H1 (cell line): ENCODE measurements around the gene AFF2. TPM values are rescaled to one million over a fixed set of nuclear protein-coding genes. Genes with fewer than 3 reads are reported as not detected.

ENCODE experiments used
- CTCF ChIA-PET: fragments of 300-600 bp; sonication (Branson Sonifier 250); formaldehyde crosslinking; loops from one replicate; lab custom pipeline; 2021; ENCODE audit not compliant: partially characterized antibody; lab: Charles Lee
- POLR2A ChIA-PET: fragments of 300-600 bp; sonication (Branson Sonifier 250); formaldehyde crosslinking; loops from one replicate; lab custom pipeline; 2021; ENCODE audit warnings: inconsistent platforms; ENCODE audit not compliant: partially characterized antibody; lab: Charles Lee
- DNase-seq, 2 experiments: peaks; one replicate each; pipeline versions ENCODE4 v3.0.0 to v3.0.0-alpha.2; 2010 to 2022; ENCODE audit warnings: low spot score in 2 of 2, low read depth in 1 of 2, mixed read lengths in 1 of 2
- FAIRE-seq: peaks from 2 replicates; lab custom pipeline; 2011; peaks lifted over from hg19 to GRCh38; lab: Jason Lieb, UNC
- H2AFZ ChIP-seq: 2 replicates; pipeline ENCODE4 v1.8.1; 2012; ENCODE audit warnings: low read length, inconsistent platforms
- H2AK5ac ChIP-seq: 2 replicates; pipeline ENCODE4 v1.6.1; 2013; ENCODE audit warnings: low read depth, low read length
- H2BK120ac ChIP-seq: replicated peaks from 2 replicates; pipeline ENCODE3; 2013; ENCODE audit warnings: low read depth, low read length, inconsistent platforms
- H2BK12ac ChIP-seq: 2 replicates; pipeline ENCODE4 v1.6.1; 2013; ENCODE audit warnings: low read depth, low read length
- H2BK15ac ChIP-seq: 2 replicates; pipeline ENCODE4 v1.6.1; 2013; ENCODE audit warnings: low read length
- H2BK20ac ChIP-seq: 2 replicates; pipeline ENCODE4 v1.6.1; 2013; ENCODE audit warnings: low read length
- H2BK5ac ChIP-seq: 2 replicates; pipeline ENCODE4 v1.6.1; 2013; ENCODE audit warnings: low read depth, low read length
- H3K14ac ChIP-seq: 2 replicates; pipeline ENCODE4 v1.6.1; 2013; ENCODE audit warnings: inconsistent platforms; ENCODE audit not compliant: insufficient read length
- H3K18ac ChIP-seq: 2 replicates; pipeline ENCODE4 v1.6.1; 2013; ENCODE audit warnings: low read length; ENCODE audit errors: extremely low read depth
- H3K23ac ChIP-seq: 2 replicates; pipeline ENCODE4 v1.6.1; 2013; ENCODE audit warnings: inconsistent platforms; ENCODE audit not compliant: insufficient read length
- H3K23me2 ChIP-seq: 2 replicates; pipeline ENCODE4 v1.6.1; 2013; ENCODE audit warnings: low read depth, low read length
- H3K27ac ChIP-seq: 2 replicates; pipeline ENCODE4 v1.6.1; 2011; ENCODE audit warnings: low read depth, low read length, inconsistent platforms
- H3K27me3 ChIP-seq, 4 experiments: replicated peaks in 1 of 4; 1 replicate in 1 of 4; 2 replicates in 3 of 4; pipeline versions ENCODE4 v1.6.1 to v1.8.1; 2011 to 2013; ENCODE audit warnings: low read length in 3 of 4, mild to moderate bottlenecking in 3 of 4, inconsistent platforms in 2 of 4, mixed read lengths in 2 of 4, moderate library complexity in 1 of 4; ENCODE audit not compliant: control insufficient read depth in 3 of 4, insufficient read depth in 3 of 4; ENCODE audit errors: extremely low read depth in 1 of 4
- H3K36me3 ChIP-seq, 4 experiments: 2 replicates each; pipeline versions ENCODE4 v1.6.1 to v1.8.1; 2011 to 2013; ENCODE audit warnings: mild to moderate bottlenecking in 4 of 4, low read length in 3 of 4, moderate library complexity in 2 of 4, control low read depth in 1 of 4, inconsistent platforms in 1 of 4; ENCODE audit not compliant: insufficient read depth in 4 of 4, control insufficient read depth in 2 of 4
- H3K4ac ChIP-seq: replicated peaks from 2 replicates; pipeline ENCODE3; 2013; ENCODE audit warnings: low read length, low read depth, mixed read lengths, inconsistent platforms; ENCODE audit not compliant: insufficient read length
- H3K4me1 ChIP-seq, 4 experiments: replicated peaks in 1 of 4; 1 replicate in 1 of 4; 2 replicates in 3 of 4; pipeline versions ENCODE4 v1.6.1 to v1.8.1; 2011 to 2013; ENCODE audit warnings: low read length in 3 of 4, inconsistent platforms in 2 of 4, mixed read lengths in 1 of 4; ENCODE audit not compliant: insufficient read depth in 4 of 4, control insufficient read depth in 3 of 4
- H3K4me2 ChIP-seq, 2 experiments: 2 replicates each; pipeline versions ENCODE4 v1.6.1 to v1.8.1; 2011 to 2013; ENCODE audit warnings: low read depth in 2 of 2, low read length in 2 of 2, control low read depth in 1 of 2, inconsistent platforms in 1 of 2, mild to moderate bottlenecking in 1 of 2; ENCODE audit not compliant: insufficient read depth in 1 of 2
- H3K4me3 ChIP-seq, 4 experiments: fragments of 200-600, 300-600 bp in 1 of 4; sonication (generic), shearing (Covaris generic), sonication (Bioruptor Twin) in 1 of 4; 2 replicates each; pipeline versions ENCODE4 v1.5.1 to v1.8.1; 2011 to 2016; ENCODE audit warnings: low read length in 4 of 4, low read depth in 3 of 4, control low read depth in 2 of 4, inconsistent platforms in 2 of 4, mild to moderate bottlenecking in 2 of 4, mixed read lengths in 1 of 4, moderate library complexity in 1 of 4; ENCODE audit not compliant: insufficient read depth in 2 of 4; ENCODE audit errors: extremely low read depth in 1 of 4
- H3K56ac ChIP-seq: replicated peaks from 2 replicates; pipeline ENCODE3; 2013; ENCODE audit warnings: low read depth, mild to moderate bottlenecking, mixed read lengths, low read length, inconsistent platforms; ENCODE audit not compliant: insufficient read length
- H3K79me1 ChIP-seq: 2 replicates; pipeline ENCODE4 v1.6.1; 2013; ENCODE audit warnings: low read depth, low read length, control low read depth
- H3K79me2 ChIP-seq, 2 experiments: 2 replicates each; pipeline versions ENCODE4 v1.6.1 to v1.8.1; 2012 to 2013; ENCODE audit warnings: low read length in 2 of 2, mild to moderate bottlenecking in 2 of 2, inconsistent platforms in 1 of 2; ENCODE audit not compliant: insufficient read depth in 2 of 2, control insufficient read depth in 1 of 2
- H3K9ac ChIP-seq, 4 experiments: replicated peaks in 1 of 4; 1 replicate in 1 of 4; 2 replicates in 3 of 4; pipeline versions ENCODE4 v1.6.1 to v1.8.1; 2011 to 2013; ENCODE audit warnings: low read depth in 3 of 4, low read length in 3 of 4, control low read depth in 2 of 4, mild to moderate bottlenecking in 2 of 4, moderate library complexity in 2 of 4, inconsistent platforms in 1 of 4; ENCODE audit errors: extremely low read depth in 1 of 4
- H3K9me3 ChIP-seq, 2 experiments: 2 replicates each; pipeline versions ENCODE4 v1.6.1 to v1.8.1; 2012 to 2013; ENCODE audit warnings: mild to moderate bottlenecking in 2 of 2, moderate library complexity in 2 of 2, control low read depth in 1 of 2, inconsistent platforms in 1 of 2, low read depth in 1 of 2, low read length in 1 of 2, mixed read lengths in 1 of 2; ENCODE audit not compliant: insufficient read depth in 2 of 2
- H4K20me1 ChIP-seq, 2 experiments: replicated peaks in 1 of 2; 2 replicates each; pipeline versions ENCODE3 to v1.8.1; 2011 to 2013; ENCODE audit warnings: inconsistent platforms in 2 of 2, low read length in 2 of 2, mild to moderate bottlenecking in 1 of 2; ENCODE audit not compliant: insufficient read depth in 2 of 2, control insufficient read depth in 1 of 2
- H4K5ac ChIP-seq: 2 replicates; pipeline ENCODE4 v1.6.1; 2013; ENCODE audit warnings: low read length, low read depth, mixed read lengths, inconsistent platforms; ENCODE audit not compliant: insufficient read length
- H4K8ac ChIP-seq: 2 replicates; pipeline ENCODE4 v1.8.0; 2013; ENCODE audit warnings: mild to moderate bottlenecking, moderate library complexity, low read length, inconsistent platforms; ENCODE audit not compliant: insufficient read depth; ENCODE audit errors: extremely low read depth
- H4K91ac ChIP-seq: replicated peaks from 2 replicates; pipeline ENCODE3; 2013; ENCODE audit warnings: low read length, mixed read lengths, inconsistent platforms; ENCODE audit not compliant: insufficient read length
- BCL11A ChIP-seq, 2 experiments: IDR thresholded peaks; one replicate each; pipeline ENCODE4 v1.6.1; 2011; ENCODE audit warnings: low read depth in 2 of 2, low read length in 2 of 2, mild to moderate bottlenecking in 2 of 2
- CBX5 ChIP-seq: fragments of 300-800, 300-1000 bp; sonication (generic); IDR thresholded peaks from 2 replicates; pipeline ENCODE4 v1.7.1; 2016; ENCODE audit warnings: antibody characterized with exemption, low read length, low read depth
- CEBPB ChIP-seq: IDR thresholded peaks from 2 replicates; pipeline ENCODE4 v1.6.1; 2012; ENCODE audit warnings: low read depth, low read length
- EZH2 ChIP-seq: fragments of 200-600 bp; sonication (generic); IDR thresholded peaks from 2 replicates; pipeline ENCODE4 v1.7.1; 2012; ENCODE audit warnings: low read depth, mild to moderate bottlenecking, moderate library complexity, low read length, inconsistent platforms; ENCODE audit not compliant: severe bottlenecking
- GTF2F1 ChIP-seq: IDR thresholded peaks from 2 replicates; pipeline ENCODE4 v1.6.1; 2012; ENCODE audit warnings: low read depth, low read length, improper control_type of control experiment, borderline replicate concordance
- JUND ChIP-seq: IDR thresholded peaks from 2 replicates; pipeline ENCODE4 v1.6.1; 2011; ENCODE audit warnings: mild to moderate bottlenecking, improper control_type of control experiment, low read length
- RBBP5 ChIP-seq: IDR thresholded peaks from 2 replicates; pipeline ENCODE4 v1.7.1; 2012; ENCODE audit warnings: low read depth, mild to moderate bottlenecking, inconsistent platforms, low read length, moderate library complexity, borderline replicate concordance
- RNF2 ChIP-seq: fragments of 200-900, 300-1000 bp; sonication (generic); IDR thresholded peaks from 2 replicates; pipeline ENCODE4 v1.7.1; 2016; ENCODE audit warnings: borderline replicate concordance, low read depth, mild to moderate bottlenecking, antibody characterized with exemption, low read length; ENCODE audit not compliant: poor library complexity, severe bottlenecking; ENCODE audit errors: missing control alignments
- RXRA ChIP-seq: IDR thresholded peaks from 2 replicates; pipeline ENCODE4 v1.6.1; 2011; ENCODE audit warnings: low read depth, mild to moderate bottlenecking, low read length, moderate library complexity; ENCODE audit not compliant: insufficient read depth
- SUZ12 ChIP-seq: fragments of 200-600 bp; sonication (generic); IDR thresholded peaks from 2 replicates; pipeline ENCODE4 v1.6.1; 2012; ENCODE audit warnings: mild to moderate bottlenecking, inconsistent platforms, low read length, moderate library complexity, mixed read lengths
- ZNF274 ChIP-seq: IDR thresholded peaks from 2 replicates; pipeline ENCODE4 v1.7.0; 2012; ENCODE audit warnings: low read length, borderline replicate concordance; ENCODE audit errors: extremely low read depth
- WGBS, 2 experiments: shearing (Covaris generic) in 1 of 2; methylation state at CpG; one replicate each; pipeline versions ENCODE4 v1.1.6 to v1.1.7; 2013 to 2015; ENCODE audit warnings: low lambda C conversion rate in 2 of 2, mixed read lengths in 2 of 2, inconsistent platforms in 1 of 2, low coverage in 1 of 2, missing lambda C conversion rate in 1 of 2; ENCODE audit not compliant: insufficient replicate concordance in 2 of 2, insufficient coverage in 1 of 2, insufficient read length in 1 of 2; ENCODE audit errors: extremely low coverage in 1 of 2, missing lambda C conversion rate in 1 of 2; 5-methylcytosine and 5-hydroxymethylcytosine counted together
- polyA plus RNA-seq, 7 experiments: library from polyadenylated mRNA; depleted of rRNA in 3 of 7; stranded (reverse) in 5 of 7; unstranded in 2 of 7; fragments of >200 nt in 5 of 7; fragments of 200-250 nt in 2 of 7; gene quantifications; 1 replicate in 5 of 7; 2 replicates in 1 of 7; 4 replicates in 1 of 7; pipeline versions ENCODE4 v1.2.1 to v1.2.3, GENCODE V29; 2011 to 2013; ENCODE audit warnings: missing spikeins in 2 of 7, mixed read lengths in 2 of 7
- total RNA-seq: library from RNA; stranded (reverse); fragmentation: NEBNext Ultra II Directional; extraction: Animal tissue kit (Norgen Biotek cat#: 25700); gene quantifications from 2 replicates; pipeline ENCODE4 v1.2.1, GENCODE V29; 2021
- TF ChIP-seq, protein P1 (sequence below): IDR thresholded peaks from 2 replicates; pipeline ENCODE4 v1.6.1; 2012; ENCODE audit warnings: inconsistent platforms
- TF ChIP-seq, protein P2 (sequence below): IDR thresholded peaks from 2 replicates; pipeline ENCODE4 v1.6.1; 2011; ENCODE audit warnings: low read depth, mild to moderate bottlenecking, low read length; ENCODE audit not compliant: insufficient read depth

The AFF2 gene
- total and polyA plus RNA-seq, 2 of the 8 experiments (the other 6 are each of a cell fraction or from before 2014, with no cell fraction given): 2.0 to 7.3 TPM

DNA sequence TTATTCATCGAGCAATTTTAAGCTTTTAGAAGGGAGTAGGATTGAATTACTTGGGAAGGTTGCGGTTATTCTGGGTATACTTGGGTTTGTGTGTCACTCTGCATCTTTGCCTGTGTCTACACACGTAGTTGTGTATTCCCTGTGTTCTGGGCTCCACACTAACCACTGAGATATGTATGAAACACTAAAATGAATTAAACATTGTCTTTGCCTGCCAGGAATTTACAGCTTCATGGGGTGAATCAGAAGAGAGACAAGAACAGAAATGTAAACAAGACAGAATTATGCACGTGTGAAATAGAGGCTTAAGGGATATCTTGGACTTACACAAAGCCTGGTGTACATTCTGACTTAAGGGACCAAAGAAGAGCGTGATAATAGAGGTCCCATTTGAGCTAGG is 228.5 kb downstream of the AFF2 start:
- no peak overlapping the region for H3K23ac ChIP-seq
- no peak overlapping the region for H2AFZ ChIP-seq
- H2BK12ac ChIP-seq: no peak overlapping the region
- no peaks in the 10 kb centered on the region for H3K23me2 ChIP-seq
- no peak overlapping the region for H3K56ac ChIP-seq
- H2AK5ac ChIP-seq: no peak overlapping the region
- no peak overlapping the region for H3K9ac ChIP-seq
- no peaks in the 10 kb centered on the region for H3K4me1 ChIP-seq
- H2BK15ac ChIP-seq: no peak overlapping the region
- no peaks in the 10 kb centered on the region for H3K27me3 ChIP-seq
- CTCF ChIA-PET: interaction anchor here (1.0 kb wide), 1 partner anchor 105 kb away, joined by 3 read pairs; no protein-coding TSS in a partner anchor
- no peaks in the 10 kb centered on the region for H3K36me3 ChIP-seq
- no peak overlapping the region for H4K8ac ChIP-seq
- no peak overlapping the region for H4K5ac ChIP-seq
- no peak overlapping the region for H2BK20ac ChIP-seq
- H3K14ac ChIP-seq: no peak overlapping the region
- no peak overlapping the region for H3K4me3 ChIP-seq
- H3K4ac ChIP-seq: no peak overlapping the region
- POLR2A ChIA-PET: no interaction called here
- H2BK120ac ChIP-seq: no peak overlapping the region
- FAIRE-seq: no peak
- no peaks in the 10 kb centered on the region for H4K20me1 ChIP-seq
- H3K27ac ChIP-seq: no peak overlapping the region
- DNase-seq: no peak
- no peak overlapping the region for H2BK5ac ChIP-seq
- 92% methylated on average over 5 of the region's 5 CpGs; no CpG with 5 or more reads in 1 of the 2 experiments for WGBS, 2 experiments
- no peak overlapping the region for H4K91ac ChIP-seq
- no peak overlapping the region for H3K18ac ChIP-seq
- H3K79me1 ChIP-seq: no peaks in the 10 kb centered on the region
- no peak overlapping the region for H3K4me2 ChIP-seq
- no peaks in the 10 kb centered on the region for H3K9me3 ChIP-seq
- H3K79me2 ChIP-seq: no peaks in the 10 kb centered on the region
- TF ChIP-seq EZH2 (no peak), RXRA (no peak), RBBP5 (no peak), CEBPB (no peak), JUND (no peak), ZNF274 (no peak), BCL11A (IDR thresholded peaks at IDR 0.05; ENCODE audit: low read depth in 2 of 2, low read length in 2 of 2) (no peak), GTF2F1 (no peak), CBX5 (no peak), SUZ12 (no peak), RNF2 (no peak)
- TF ChIP-seq, protein P1, sequence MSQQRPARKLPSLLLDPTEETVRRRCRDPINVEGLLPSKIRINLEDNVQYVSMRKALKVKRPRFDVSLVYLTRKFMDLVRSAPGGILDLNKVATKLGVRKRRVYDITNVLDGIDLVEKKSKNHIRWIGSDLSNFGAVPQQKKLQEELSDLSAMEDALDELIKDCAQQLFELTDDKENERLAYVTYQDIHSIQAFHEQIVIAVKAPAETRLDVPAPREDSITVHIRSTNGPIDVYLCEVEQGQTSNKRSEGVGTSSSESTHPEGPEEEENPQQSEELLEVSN: no peak
- TF ChIP-seq, protein P2, sequence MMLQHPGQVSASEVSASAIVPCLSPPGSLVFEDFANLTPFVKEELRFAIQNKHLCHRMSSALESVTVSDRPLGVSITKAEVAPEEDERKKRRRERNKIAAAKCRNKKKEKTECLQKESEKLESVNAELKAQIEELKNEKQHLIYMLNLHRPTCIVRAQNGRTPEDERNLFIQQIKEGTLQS: no peak
